Mesenchymal stem cell (in vitro differentiated cells and primary cell): Measurements from ENCODE around the gene KRTAP4-9.
"Not testable (repeated sequence)": the region's sequence is repeated elsewhere in the genome, so short reads cannot be mapped to it uniquely, and the experiment has no call there.

ENCODE experiments used
- DNase-seq: peaks from one replicate; pipeline ENCODE4 v3.0.0-alpha.2; 2013
- H2AFZ ChIP-seq: one replicate; pipeline ENCODE4 v1.6.1; 2013; ENCODE audit warnings: low read depth, mild to moderate bottlenecking, control low read depth, inconsistent platforms, low read length, moderate library complexity
- H2AK5ac ChIP-seq: 2 replicates; pipeline ENCODE4 v1.6.1; 2013; ENCODE audit warnings: low read length, moderate library complexity, mild to moderate bottlenecking, inconsistent platforms; ENCODE audit not compliant: severe bottlenecking
- H2BK120ac ChIP-seq: one replicate; pipeline ENCODE4 v1.6.1; 2013; ENCODE audit warnings: low read depth, mild to moderate bottlenecking, inconsistent platforms, low read length, moderate library complexity
- H2BK12ac ChIP-seq, 2 experiments: one replicate each; pipeline ENCODE4 v1.6.1; 2013; ENCODE audit warnings: inconsistent platforms in 2 of 2, low read length in 2 of 2, mild to moderate bottlenecking in 2 of 2, moderate library complexity in 2 of 2, control low read depth in 1 of 2
- H2BK15ac ChIP-seq: one replicate; pipeline ENCODE4 v1.6.1; 2013; ENCODE audit warnings: mild to moderate bottlenecking, low read depth, inconsistent platforms; ENCODE audit not compliant: poor library complexity, severe bottlenecking
- H2BK5ac ChIP-seq: 2 replicates; pipeline ENCODE4 v1.6.1; 2013; ENCODE audit warnings: low read depth, mild to moderate bottlenecking, low read length, control low read depth, inconsistent platforms; ENCODE audit not compliant: poor library complexity, severe bottlenecking
- H3K14ac ChIP-seq, 2 experiments: one replicate each; pipeline ENCODE4 v1.6.1; 2013; ENCODE audit warnings: inconsistent platforms in 2 of 2, low read length in 2 of 2, control low read depth in 1 of 2, mild to moderate bottlenecking in 1 of 2, moderate library complexity in 1 of 2
- H3K18ac ChIP-seq, 2 experiments: one replicate each; pipeline ENCODE4 v1.6.1; 2013; ENCODE audit warnings: inconsistent platforms in 2 of 2, low read length in 2 of 2, control low read depth in 1 of 2, low read depth in 1 of 2, mild to moderate bottlenecking in 1 of 2
- H3K23ac ChIP-seq, 2 experiments: one replicate each; pipeline ENCODE4 v1.6.1; 2013; ENCODE audit warnings: inconsistent platforms in 2 of 2, low read length in 2 of 2, mild to moderate bottlenecking in 2 of 2, moderate library complexity in 2 of 2, control low read depth in 1 of 2
- H3K27ac ChIP-seq: 2 replicates; pipeline ENCODE4 v1.5.1; 2013; ENCODE audit warnings: mild to moderate bottlenecking, moderate library complexity, low read length, control low read depth, inconsistent platforms; ENCODE audit not compliant: poor library complexity, severe bottlenecking
- H3K27me3 ChIP-seq, 2 experiments: 2 replicates each; pipeline versions ENCODE4 v1.6.1 to v1.7.0; 2013; ENCODE audit warnings: low read length in 2 of 2, mild to moderate bottlenecking in 2 of 2, moderate library complexity in 2 of 2, control low read depth in 1 of 2, inconsistent platforms in 1 of 2; ENCODE audit not compliant: control insufficient read depth in 1 of 2, insufficient read depth in 1 of 2
- H3K36me3 ChIP-seq, 2 experiments: 2 replicates each; pipeline versions ENCODE4 v1.6.1 to v1.7.0; 2013; ENCODE audit warnings: low read length in 2 of 2, control low read depth in 1 of 2, inconsistent platforms in 1 of 2, low read depth in 1 of 2, mild to moderate bottlenecking in 1 of 2; ENCODE audit not compliant: insufficient read depth in 2 of 2, control insufficient read depth in 1 of 2
- H3K4ac ChIP-seq, 2 experiments: one replicate each; pipeline ENCODE4 v1.6.1; 2013; ENCODE audit warnings: inconsistent platforms in 2 of 2, low read length in 2 of 2, mild to moderate bottlenecking in 2 of 2, moderate library complexity in 2 of 2, control low read depth in 1 of 2, low read depth in 1 of 2
- H3K4me1 ChIP-seq: 2 replicates; pipeline ENCODE4 v1.6.1; 2013; ENCODE audit warnings: low read depth, low read length, control low read depth; ENCODE audit not compliant: control insufficient read depth, insufficient read depth
- H3K4me2 ChIP-seq: 2 replicates; pipeline ENCODE4 v1.6.1; 2013; ENCODE audit warnings: low read length, mild to moderate bottlenecking, inconsistent platforms; ENCODE audit not compliant: poor library complexity, severe bottlenecking
- H3K4me3 ChIP-seq, 2 experiments: 2 replicates each; pipeline versions ENCODE4 v1.5.1 to v1.7.0; 2013; ENCODE audit warnings: low read length in 2 of 2, mild to moderate bottlenecking in 2 of 2, control low read depth in 1 of 2, low read depth in 1 of 2; ENCODE audit not compliant: insufficient read depth in 1 of 2
- H3K79me1 ChIP-seq: replicated peaks from 2 replicates; pipeline ENCODE4 v1.6.1; 2013; ENCODE audit warnings: mild to moderate bottlenecking, control low read depth, low read length, inconsistent platforms; ENCODE audit not compliant: poor library complexity, severe bottlenecking
- H3K9ac ChIP-seq: 2 replicates; pipeline ENCODE4 v1.7.0; 2013; ENCODE audit warnings: mild to moderate bottlenecking, low read length, moderate library complexity
- H3K9me3 ChIP-seq: 2 replicates; pipeline ENCODE4 v1.7.0; 2013; ENCODE audit warnings: mild to moderate bottlenecking, low read length; ENCODE audit not compliant: control insufficient read depth
- H4K8ac ChIP-seq: one replicate; pipeline ENCODE4 v1.6.1; 2013; ENCODE audit warnings: inconsistent platforms, mild to moderate bottlenecking, low read length, moderate library complexity
- H4K91ac ChIP-seq: one replicate; pipeline ENCODE4 v1.6.1; 2013; ENCODE audit warnings: mild to moderate bottlenecking, low read length, inconsistent platforms
- WGBS: methylation state at CpG from one replicate; pipeline ENCODE4 v1.1.7; 2013; ENCODE audit warnings: mixed read lengths; 5-methylcytosine and 5-hydroxymethylcytosine counted together

Gene KRTAP4-9

DNA sequence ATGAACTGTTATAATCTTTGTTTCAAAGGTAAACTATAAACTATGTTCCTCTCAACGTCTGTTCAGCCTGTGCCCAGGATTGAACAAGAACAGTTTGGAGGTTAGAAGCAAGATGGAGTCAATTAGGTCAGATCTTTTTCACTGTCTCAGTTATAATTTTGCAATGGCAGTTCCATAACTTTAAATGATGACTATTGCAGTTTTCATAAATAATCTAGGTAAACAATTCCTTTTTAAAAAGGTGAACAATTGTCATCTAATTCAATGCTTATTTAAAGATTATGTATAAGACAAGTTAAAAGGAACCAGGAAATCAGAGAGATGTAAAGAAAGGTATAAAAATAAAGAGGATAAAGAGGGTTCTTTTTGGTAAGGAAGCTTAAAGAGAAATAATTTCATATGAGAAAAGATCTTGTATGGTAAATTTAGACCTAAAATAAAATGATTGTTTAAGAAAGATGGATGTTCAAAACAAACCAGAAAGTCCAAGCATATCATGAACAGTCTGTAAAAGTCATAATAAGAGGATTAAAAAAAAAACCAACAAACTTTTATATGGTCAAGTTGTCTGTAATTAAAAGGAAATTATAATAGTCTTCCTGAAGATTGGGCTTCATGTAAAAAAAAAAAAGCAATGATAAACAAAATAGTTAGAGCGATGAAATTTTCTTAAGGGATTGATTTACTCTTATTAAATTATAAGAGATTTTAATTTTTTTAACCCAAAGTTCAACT is 6.1 kb downstream of the KRTAP4-9 start:
- Histone ChIP-seq H3K27me3 (no peaks in the 10 kb centered on the region), H3K18ac (no peak overlapping the region), H3K9me3 (peaks cover 4% of the 10 kb centered on the region), H3K4me1 (no peaks in the 10 kb centered on the region), H3K36me3 (no peaks in the 10 kb centered on the region), H2AK5ac (no peak overlapping the region), H4K8ac (no peak overlapping the region), H2BK12ac (no peak overlapping the region), H3K9ac (no peak overlapping the region), H3K79me1 (no peaks in the 10 kb centered on the region), H3K4me3 (peak overlapping the region in 1 of 2 experiments; percentile 59), H2BK15ac (no peak overlapping the region), H2BK5ac (no peak overlapping the region), H3K4me2 (no peak overlapping the region), H3K14ac (no peak overlapping the region), H3K23ac (no peak overlapping the region), H2AFZ (no peak overlapping the region), H3K4ac (no peak overlapping the region), H2BK120ac (no peak overlapping the region), H4K91ac (no peak overlapping the region), H3K27ac (no peak overlapping the region)
- WGBS, result 67% methylated on average over 1 of the region's 2 CpGs
- DNase-seq, result no peak

DNA sequence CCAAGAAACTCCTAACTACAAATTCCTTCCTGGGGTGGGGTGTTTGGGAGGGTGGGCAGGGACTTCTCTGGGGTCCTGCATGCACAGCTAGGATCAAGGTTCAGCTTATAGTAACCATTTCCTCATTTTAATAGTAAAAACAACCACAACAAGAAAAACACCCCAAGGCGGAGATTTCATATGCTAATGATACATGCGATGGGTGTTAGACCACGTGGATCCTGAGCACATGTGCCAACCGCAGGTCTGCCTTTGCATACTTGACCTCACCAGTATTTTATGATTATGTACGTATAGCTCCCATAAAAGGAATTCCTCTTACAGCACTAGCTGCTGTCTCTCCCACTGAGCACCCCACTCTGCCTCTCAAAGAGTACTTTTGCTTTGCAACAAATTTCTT is 11.1 kb downstream of the KRTAP4-9 start:
- WGBS, result 87% methylated on average over 5 of the region's 5 CpGs

DNA sequence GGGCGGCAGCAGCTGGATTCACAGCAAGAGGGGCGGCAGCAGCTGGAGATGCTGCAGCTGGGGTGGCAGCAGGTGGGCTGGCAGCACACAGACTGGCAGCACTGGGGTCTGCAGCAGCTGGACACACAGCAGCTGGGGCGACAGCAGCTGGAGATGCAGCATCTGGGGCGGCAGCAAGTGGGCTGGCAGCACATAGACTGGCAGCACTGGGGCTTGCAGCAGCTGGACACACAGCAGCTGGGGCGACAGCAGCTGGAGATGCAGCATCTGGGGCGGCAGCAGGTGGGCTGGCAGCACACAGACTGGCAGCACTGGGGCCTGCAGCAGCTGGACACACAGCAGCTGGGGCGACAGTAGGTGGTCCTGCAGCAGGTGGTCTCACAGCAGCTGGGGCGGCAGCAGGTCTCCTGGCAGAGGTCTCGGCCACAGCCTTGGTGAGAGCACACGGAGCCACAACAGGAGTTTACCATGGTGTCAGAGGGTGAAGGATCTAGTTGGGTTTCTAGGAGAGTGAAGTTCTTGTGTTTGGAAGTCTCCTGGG is 12.7 kb downstream of the KRTAP4-9 start, which contains the start of gene KRTAP4-11:
Gene KRTAP4-11 (minus strand): TSS at position 528 of the 541 bp plus-strand sequence. CDS start 58 bp downstream, at position 470.
- not testable (repeated sequence) for DNase-seq, H2BK12ac ChIP-seq, H3K4me2 ChIP-seq, H4K91ac ChIP-seq, H3K27ac ChIP-seq, H3K18ac ChIP-seq, H4K8ac ChIP-seq, H2AFZ ChIP-seq, H3K14ac ChIP-seq, H3K9ac ChIP-seq, H3K4me1 ChIP-seq, H3K27me3 ChIP-seq, H3K79me1 ChIP-seq, H2BK15ac ChIP-seq, H2BK120ac ChIP-seq, H3K9me3 ChIP-seq, H2BK5ac ChIP-seq, H3K4ac ChIP-seq, H3K36me3 ChIP-seq, H3K23ac ChIP-seq, H3K4me3 ChIP-seq
- H2AK5ac ChIP-seq, result peak within 1 kb of the TSS; percentile 69
- 82% methylated on average over 9 of the region's 10 CpGs for WGBS

More for the DNA sequence above, 11.1 kb downstream of the KRTAP4-9 start:
- no peak overlapping the region for H3K27ac ChIP-seq
- no peak overlapping the region for H2BK12ac ChIP-seq
- no peak for DNase-seq
- H3K79me1 ChIP-seq, result no peaks in the 10 kb centered on the region
- no peak overlapping the region for H3K14ac ChIP-seq
- no peak overlapping the region for H2BK120ac ChIP-seq
- no peak overlapping the region for H3K18ac ChIP-seq
- H2AK5ac ChIP-seq, result no peak overlapping the region
- peaks cover 4% of the 10 kb centered on the region for H3K9me3 ChIP-seq
- no peak overlapping the region for H2AFZ ChIP-seq
- H3K27me3 ChIP-seq, result no peaks in the 10 kb centered on the region
- H4K91ac ChIP-seq, result no peak overlapping the region
- no peak overlapping the region for H2BK5ac ChIP-seq
- no peak overlapping the region for H4K8ac ChIP-seq
- no peaks in the 10 kb centered on the region for H3K36me3 ChIP-seq
- H3K9ac ChIP-seq, result no peak overlapping the region
- H3K4me1 ChIP-seq, result peaks cover 5% of the 10 kb centered on the region
- H3K4me3 ChIP-seq, result no peak overlapping the region
- no peak overlapping the region for H2BK15ac ChIP-seq
- H3K4ac ChIP-seq, result no peak overlapping the region
- H3K4me2 ChIP-seq, result no peak overlapping the region
- no peak overlapping the region for H3K23ac ChIP-seq

DNA sequence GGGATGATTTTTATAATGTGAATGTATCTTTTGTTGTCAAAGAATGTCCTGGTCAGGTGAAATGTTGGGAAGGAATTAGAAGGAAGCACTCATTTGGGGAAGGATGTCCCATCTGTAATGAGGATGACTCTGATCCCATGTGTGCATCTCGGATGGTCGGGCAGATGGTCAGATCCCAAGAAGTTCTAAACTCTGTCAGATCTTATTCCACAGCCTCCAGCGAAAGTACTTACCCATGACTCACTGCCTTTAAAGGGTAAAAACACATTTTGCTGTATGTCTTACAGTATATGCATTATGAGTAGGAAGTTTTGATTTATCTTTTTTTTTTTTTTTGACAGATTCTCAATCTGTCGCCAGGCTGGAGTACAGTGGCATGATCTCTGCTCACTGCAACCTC is 13.5 kb downstream of the KRTAP4-9 start:
- no peak overlapping the region for H3K4me3 ChIP-seq
- H3K36me3 ChIP-seq, result no peaks in the 10 kb centered on the region
- no peak overlapping the region for H3K23ac ChIP-seq
- no peak overlapping the region for H2AFZ ChIP-seq
- no peak for DNase-seq
- no peak overlapping the region for H2BK120ac ChIP-seq
- H3K9me3 ChIP-seq, result no peaks in the 10 kb centered on the region
- H2BK12ac ChIP-seq, result no peak overlapping the region
- no peak overlapping the region for H2BK15ac ChIP-seq
- no peak overlapping the region for H2BK5ac ChIP-seq
- no peak overlapping the region for H3K4ac ChIP-seq
- no peaks in the 10 kb centered on the region for H3K27me3 ChIP-seq
- no peak overlapping the region for H3K27ac ChIP-seq
- WGBS, result 71% methylated on average over 3 of the region's 4 CpGs
- no peak overlapping the region for H3K14ac ChIP-seq
- no peaks in the 10 kb centered on the region for H3K79me1 ChIP-seq
- H3K4me1 ChIP-seq, result peaks cover 7% of the 10 kb centered on the region
- H4K91ac ChIP-seq, result no peak overlapping the region
- H2AK5ac ChIP-seq, result no peak overlapping the region
- H3K9ac ChIP-seq, result no peak overlapping the region
- no peak overlapping the region for H4K8ac ChIP-seq
- no peak overlapping the region for H3K4me2 ChIP-seq
- no peak overlapping the region for H3K18ac ChIP-seq
